ENCODE results near the gene PPM1H.

GRCh38 chr12:62772416-62772955 is 162.5 kb downstream of the PPM1H start:
- TF ChIP-seq, protein P1, sequence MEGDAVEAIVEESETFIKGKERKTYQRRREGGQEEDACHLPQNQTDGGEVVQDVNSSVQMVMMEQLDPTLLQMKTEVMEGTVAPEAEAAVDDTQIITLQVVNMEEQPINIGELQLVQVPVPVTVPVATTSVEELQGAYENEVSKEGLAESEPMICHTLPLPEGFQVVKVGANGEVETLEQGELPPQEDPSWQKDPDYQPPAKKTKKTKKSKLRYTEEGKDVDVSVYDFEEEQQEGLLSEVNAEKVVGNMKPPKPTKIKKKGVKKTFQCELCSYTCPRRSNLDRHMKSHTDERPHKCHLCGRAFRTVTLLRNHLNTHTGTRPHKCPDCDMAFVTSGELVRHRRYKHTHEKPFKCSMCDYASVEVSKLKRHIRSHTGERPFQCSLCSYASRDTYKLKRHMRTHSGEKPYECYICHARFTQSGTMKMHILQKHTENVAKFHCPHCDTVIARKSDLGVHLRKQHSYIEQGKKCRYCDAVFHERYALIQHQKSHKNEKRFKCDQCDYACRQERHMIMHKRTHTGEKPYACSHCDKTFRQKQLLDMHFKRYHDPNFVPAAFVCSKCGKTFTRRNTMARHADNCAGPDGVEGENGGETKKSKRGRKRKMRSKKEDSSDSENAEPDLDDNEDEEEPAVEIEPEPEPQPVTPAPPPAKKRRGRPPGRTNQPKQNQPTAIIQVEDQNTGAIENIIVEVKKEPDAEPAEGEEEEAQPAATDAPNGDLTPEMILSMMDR (IDR thresholded peaks at IDR 0.05): no peak
- no peak for TF ChIP-seq EZH2 (IDR thresholded peaks at IDR 0.05; ENCODE audit: borderline replicate concordance, insufficient read depth, low read depth, low read length, poor library complexity, severe bottlenecking)

Measured in B cell (primary cell).